Fibroblast of pulmonary artery (primary cell): ENCODE data around the gene EFHC2.
"Not testable (repeated sequence)": the region's sequence is repeated elsewhere in the genome, so short reads cannot be mapped to it uniquely, and the experiment has no call there.

ENCODE experiments used
- DNase-seq: peaks from one replicate; pipeline ENCODE4 v3.0.0-alpha.2; 2010; ENCODE audit warnings: low read depth
- H3K4me3 ChIP-seq: replicated peaks from 2 replicates; pipeline ENCODE4 v1.5.1; 2011; ENCODE audit warnings: low read depth, mild to moderate bottlenecking, control low read depth, low read length, moderate library complexity
- CTCF ChIP-seq: IDR thresholded peaks from 2 replicates; pipeline ENCODE4 v1.5.1; 2011; ENCODE audit warnings: mild to moderate bottlenecking, control low read depth, low read length, inconsistent platforms; ENCODE audit errors: missing control alignments

The EFHC2 gene

GRCh38 chrX:44274096-44274495 is 69.4 kb downstream of the EFHC2 start:
- no peak for TF ChIP-seq CTCF
- DNase-seq, result no peak
- no peak overlapping the region for H3K4me3 ChIP-seq

GRCh38 chrX:44267861-44268260 is 75.6 kb downstream of the EFHC2 start:
- no peak for DNase-seq
- TF ChIP-seq CTCF, result no peak
- H3K4me3 ChIP-seq, result no peak overlapping the region

GRCh38 chrX:44267116-44267515 is 76.4 kb downstream of the EFHC2 start:
- TF ChIP-seq CTCF, result no peak
- no peak overlapping the region for H3K4me3 ChIP-seq
- no peak for DNase-seq

- H3K4me3 ChIP-seq, result no peak overlapping the region
- no peak for TF ChIP-seq CTCF
- DNase-seq, result no peak
Measured at GRCh38 chrX:44265559-44265958, 77.9 kb downstream of the EFHC2 start.

GRCh38 chrX:44264936-44265335 is 78.5 kb downstream of the EFHC2 start:
- H3K4me3 ChIP-seq, result no peak overlapping the region
- no peak for TF ChIP-seq CTCF
- no peak for DNase-seq

GRCh38 chrX:44261286-44261685 is 82.2 kb downstream of the EFHC2 start:
- H3K4me3 ChIP-seq, result no peak overlapping the region
- DNase-seq, result no peak
- TF ChIP-seq CTCF, result no peak

GRCh38 chrX:44260609-44261008 is 82.9 kb downstream of the EFHC2 start:
- no peak overlapping the region for H3K4me3 ChIP-seq
- DNase-seq, result no peak
- TF ChIP-seq CTCF, result no peak

GRCh38 chrX:44255742-44256141 is 87.7 kb downstream of the EFHC2 start:
- not testable (repeated sequence) for H3K4me3 ChIP-seq, DNase-seq
